ENCODE measurements around the gene TSR3. TPM values are rescaled to one million over a fixed set of nuclear protein-coding genes. Genes with fewer than 3 reads are reported as not detected.

Gene TSR3
- total and polyA plus RNA-seq, 2 experiments from 2014 or later = 105 to 110 TPM

GRCh38 chr16:1347962-1348361 lies 3.7 kb downstream of the TSR3 start:
- in situ Hi-C loops (cut with MboI) = no loop called here
- H2AFZ ChIP-seq = no peak overlapping the region
- H3K36me3 ChIP-seq (ENCODE audit: low read depth) = no peaks in the 10 kb centered on the region; the same call in 1 of the 2 replicates
- H3K9me2 ChIP-seq (ENCODE audit: insufficient read depth) = no peaks in the 10 kb centered on the region
- no peaks in the 10 kb centered on the region for H3K27me3 ChIP-seq (replicated peaks; ENCODE audit: insufficient read depth)
- WGBS, 2 experiments (ENCODE audit: low coverage in 1 of 2, low lambda C conversion rate in 2 of 2, missing lambda C conversion rate in 2 of 2) = 91 to 92% methylated on average over 20 to 29 of the region's 29 CpGs
- no peak for DNase-seq
- no peaks in the 10 kb centered on the region for H3F3A ChIP-seq (ENCODE audit: insufficient read depth)
- H3K4me2 ChIP-seq (ENCODE audit: unreplicated experiment) = no peak overlapping the region
- no peaks in the 10 kb centered on the region for H3K9me3 ChIP-seq (ENCODE audit: low read depth)
- no peak overlapping the region for H3K9ac ChIP-seq
- no peaks in the 10 kb centered on the region for H4K20me1 ChIP-seq (ENCODE audit: insufficient read depth)
- H3K4me1 ChIP-seq (ENCODE audit: insufficient read depth) = peaks cover 5% of the 10 kb centered on the region; the same call in 1 of the 2 replicates
- no peak overlapping the region for H3K4me3 ChIP-seq
- no peak for TF ChIP-seq EZH2 (IDR thresholded peaks at IDR 0.05; ENCODE audit: insufficient read depth, poor library complexity, severe bottlenecking)
- TF ChIP-seq EZH2phosphoT487 (IDR thresholded peaks at IDR 0.05; ENCODE audit: insufficient read depth, low read depth) = no peak
- no peak overlapping the region for H3K27ac ChIP-seq
- peaks cover 33% of the 10 kb centered on the region for H3K79me2 ChIP-seq (ENCODE audit: insufficient read depth)

GRCh38 chr16:1347286-1347855 lies 4.3 kb downstream of the TSR3 start:
- H3F3A ChIP-seq (ENCODE audit: insufficient read depth) = no peaks in the 10 kb centered on the region
- no peak overlapping the region for H3K4me3 ChIP-seq
- no peak overlapping the region for H3K4me2 ChIP-seq (ENCODE audit: unreplicated experiment)
- peaks cover 27% of the 10 kb centered on the region for H3K79me2 ChIP-seq (ENCODE audit: insufficient read depth)
- 83 to 85% methylated on average over 26 to 31 of the region's 31 CpGs for WGBS, 2 experiments (ENCODE audit: low coverage in 1 of 2, low lambda C conversion rate in 2 of 2, missing lambda C conversion rate in 2 of 2)
- no peaks in the 10 kb centered on the region; the same call in 1 of the 2 replicates for H3K36me3 ChIP-seq (ENCODE audit: low read depth)
- TF ChIP-seq EZH2phosphoT487 (IDR thresholded peaks at IDR 0.05; ENCODE audit: insufficient read depth, low read depth) (no peak), EZH2 (IDR thresholded peaks at IDR 0.05; ENCODE audit: insufficient read depth, poor library complexity, severe bottlenecking) (no peak)
- H2AFZ ChIP-seq = no peak overlapping the region
- H3K27me3 ChIP-seq (replicated peaks; ENCODE audit: insufficient read depth) = no peaks in the 10 kb centered on the region
- H3K27ac ChIP-seq = no peak overlapping the region
- H3K9me2 ChIP-seq (ENCODE audit: insufficient read depth) = no peaks in the 10 kb centered on the region
- no peaks in the 10 kb centered on the region for H4K20me1 ChIP-seq (ENCODE audit: insufficient read depth)
- DNase-seq = no peak
- no peaks in the 10 kb centered on the region for H3K9me3 ChIP-seq (ENCODE audit: low read depth)
- H3K9ac ChIP-seq = no peak overlapping the region
- no peaks in the 10 kb centered on the region for H3K4me1 ChIP-seq (ENCODE audit: insufficient read depth)
- in situ Hi-C loops (cut with MboI) = no loop called here

GRCh38 chr16:1346422-1347285 lies 5.0 kb downstream of the TSR3 start:
- H3K9me2 ChIP-seq (ENCODE audit: insufficient read depth) = no peaks in the 10 kb centered on the region
- WGBS, 2 experiments (ENCODE audit: low coverage in 1 of 2, low lambda C conversion rate in 2 of 2, missing lambda C conversion rate in 2 of 2) = 60 to 66% methylated on average over 24 to 33 of the region's 34 CpGs
- in situ Hi-C loops (cut with MboI) = no loop called here

GRCh38 chr16:1345651-1346421 lies 5.8 kb downstream of the TSR3 start:
- no peak for DNase-seq
- WGBS, 2 experiments (ENCODE audit: low coverage in 1 of 2, low lambda C conversion rate in 2 of 2, missing lambda C conversion rate in 2 of 2) = 62 to 63% methylated on average over 27 to 29 of the region's 31 CpGs
- H3K4me1 ChIP-seq (ENCODE audit: insufficient read depth) = no peaks in the 10 kb centered on the region
- H4K20me1 ChIP-seq (ENCODE audit: insufficient read depth) = no peaks in the 10 kb centered on the region
- H3K4me3 ChIP-seq = no peak overlapping the region
- no peaks in the 10 kb centered on the region for H3K27me3 ChIP-seq (replicated peaks; ENCODE audit: insufficient read depth)
- H3K4me2 ChIP-seq (ENCODE audit: unreplicated experiment) = no peak overlapping the region
- H3K27ac ChIP-seq = no peak overlapping the region
- in situ Hi-C loops (cut with MboI) = no loop called here
- H3K9me3 ChIP-seq (ENCODE audit: low read depth) = no peaks in the 10 kb centered on the region
- H3K79me2 ChIP-seq (ENCODE audit: insufficient read depth) = peaks cover 13% of the 10 kb centered on the region
- TF ChIP-seq EZH2 (IDR thresholded peaks at IDR 0.05; ENCODE audit: insufficient read depth, poor library complexity, severe bottlenecking) = no peak
- no peak for TF ChIP-seq EZH2phosphoT487 (IDR thresholded peaks at IDR 0.05; ENCODE audit: insufficient read depth, low read depth)
- no peak overlapping the region for H3K9ac ChIP-seq
- no peaks in the 10 kb centered on the region for H3K9me2 ChIP-seq (ENCODE audit: insufficient read depth)
- no peak overlapping the region for H2AFZ ChIP-seq
- no peaks in the 10 kb centered on the region for H3F3A ChIP-seq (ENCODE audit: insufficient read depth)
- H3K36me3 ChIP-seq (ENCODE audit: low read depth) = no peaks in the 10 kb centered on the region; the same call in 1 of the 2 replicates

More at GRCh38 chr16:1346422-1347285, 5.0 kb downstream of the TSR3 start:
- peak; percentile 51 for DNase-seq
- no peak overlapping the region for H3K4me3 ChIP-seq
- no peaks in the 10 kb centered on the region for H4K20me1 ChIP-seq (ENCODE audit: insufficient read depth)
- H3K4me1 ChIP-seq (ENCODE audit: insufficient read depth) = no peaks in the 10 kb centered on the region
- no peak for TF ChIP-seq EZH2 (IDR thresholded peaks at IDR 0.05; ENCODE audit: insufficient read depth, poor library complexity, severe bottlenecking)
- TF ChIP-seq EZH2phosphoT487 (IDR thresholded peaks at IDR 0.05; ENCODE audit: insufficient read depth, low read depth) = no peak
- peaks cover 21% of the 10 kb centered on the region for H3K79me2 ChIP-seq (ENCODE audit: insufficient read depth)
- H3K4me2 ChIP-seq (ENCODE audit: unreplicated experiment) = no peak overlapping the region
- no peak overlapping the region for H3K9ac ChIP-seq
- no peaks in the 10 kb centered on the region; the same call in 1 of the 2 replicates for H3K36me3 ChIP-seq (ENCODE audit: low read depth)
- H3F3A ChIP-seq (ENCODE audit: insufficient read depth) = no peaks in the 10 kb centered on the region
- no peak overlapping the region for H3K27ac ChIP-seq
- H3K9me3 ChIP-seq (ENCODE audit: low read depth) = no peaks in the 10 kb centered on the region
- H3K27me3 ChIP-seq (replicated peaks; ENCODE audit: insufficient read depth) = no peaks in the 10 kb centered on the region
- H2AFZ ChIP-seq = no peak overlapping the region

Measured in GM23248 (cell line).